ENCODE data around the gene HLTF.

Gene HLTF

GRCh38 chr3:149020839-149021252, 65.5 kb downstream of the HLTF start:
- peaks cover 34% of the 10 kb centered on the region for H3K4me1 ChIP-seq (ENCODE audit: low read depth, poor library complexity, severe bottlenecking)
- H3K27me3 ChIP-seq (ENCODE audit: insufficient read depth, low read depth) = no peaks in the 10 kb centered on the region
- no peak overlapping the region for H3K4me2 ChIP-seq
- no peak overlapping the region for H2AFZ ChIP-seq (ENCODE audit: low read depth)
- 0 out of 2 replicates have a peak, but pooled peaks cover 3% of the 10 kb centered on the region for H4K20me1 ChIP-seq (ENCODE audit: insufficient read depth)
- TF ChIP-seq, protein P1, sequence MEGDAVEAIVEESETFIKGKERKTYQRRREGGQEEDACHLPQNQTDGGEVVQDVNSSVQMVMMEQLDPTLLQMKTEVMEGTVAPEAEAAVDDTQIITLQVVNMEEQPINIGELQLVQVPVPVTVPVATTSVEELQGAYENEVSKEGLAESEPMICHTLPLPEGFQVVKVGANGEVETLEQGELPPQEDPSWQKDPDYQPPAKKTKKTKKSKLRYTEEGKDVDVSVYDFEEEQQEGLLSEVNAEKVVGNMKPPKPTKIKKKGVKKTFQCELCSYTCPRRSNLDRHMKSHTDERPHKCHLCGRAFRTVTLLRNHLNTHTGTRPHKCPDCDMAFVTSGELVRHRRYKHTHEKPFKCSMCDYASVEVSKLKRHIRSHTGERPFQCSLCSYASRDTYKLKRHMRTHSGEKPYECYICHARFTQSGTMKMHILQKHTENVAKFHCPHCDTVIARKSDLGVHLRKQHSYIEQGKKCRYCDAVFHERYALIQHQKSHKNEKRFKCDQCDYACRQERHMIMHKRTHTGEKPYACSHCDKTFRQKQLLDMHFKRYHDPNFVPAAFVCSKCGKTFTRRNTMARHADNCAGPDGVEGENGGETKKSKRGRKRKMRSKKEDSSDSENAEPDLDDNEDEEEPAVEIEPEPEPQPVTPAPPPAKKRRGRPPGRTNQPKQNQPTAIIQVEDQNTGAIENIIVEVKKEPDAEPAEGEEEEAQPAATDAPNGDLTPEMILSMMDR (conservative IDR thresholded peaks at IDR 0.05; ENCODE audit: low read depth, low read length) = no peak
- peaks cover 38% of the 10 kb centered on the region; the same call in 1 of the 2 replicates for H3K36me3 ChIP-seq (ENCODE audit: insufficient read depth)
- H3K9ac ChIP-seq = no peak overlapping the region
- H3K4me3 ChIP-seq (IDR thresholded peaks at IDR 0.05; ENCODE audit: insufficient read depth, low read depth, low read length) = no peak overlapping the region
- no peak overlapping the region; the same call in 1 of the 2 replicates for H3K27ac ChIP-seq
- H3K79me2 ChIP-seq (ENCODE audit: insufficient read depth, low read depth) = peaks cover 25% of the 10 kb centered on the region; the same call in 1 of the 2 replicates

- H3K27ac ChIP-seq = no peak overlapping the region; the same call in 1 of the 2 replicates
- 0 out of 2 replicates have a peak, but pooled peaks cover 3% of the 10 kb centered on the region for H4K20me1 ChIP-seq (ENCODE audit: insufficient read depth)
- no peak overlapping the region for H3K4me3 ChIP-seq (IDR thresholded peaks at IDR 0.05; ENCODE audit: insufficient read depth, low read depth, low read length)
- H3K79me2 ChIP-seq (ENCODE audit: insufficient read depth, low read depth) = peaks cover 30% of the 10 kb centered on the region; the same call in 1 of the 2 replicates
- TF ChIP-seq, protein P1 (conservative IDR thresholded peaks at IDR 0.05; ENCODE audit: low read depth, low read length) = no peak
- H3K4me1 ChIP-seq (ENCODE audit: low read depth, poor library complexity, severe bottlenecking) = peaks cover 34% of the 10 kb centered on the region
- H3K27me3 ChIP-seq (ENCODE audit: insufficient read depth, low read depth) = no peaks in the 10 kb centered on the region
- H3K36me3 ChIP-seq (ENCODE audit: insufficient read depth) = peaks cover 37% of the 10 kb centered on the region; the same call in 1 of the 2 replicates
- H3K4me2 ChIP-seq = no peak overlapping the region
- H3K9ac ChIP-seq = no peak overlapping the region
- no peak overlapping the region for H2AFZ ChIP-seq (ENCODE audit: low read depth)
Observed at GRCh38 chr3:149020196-149020838, 66.0 kb downstream of the HLTF start.

- Histone ChIP-seq H3K9ac (no peak overlapping the region), H3K79me2 (ENCODE audit: insufficient read depth, low read depth) (peaks cover 32% of the 10 kb centered on the region; the same call in 1 of the 2 replicates), H3K27me3 (ENCODE audit: insufficient read depth, low read depth) (no peaks in the 10 kb centered on the region), H3K4me1 (ENCODE audit: low read depth, poor library complexity, severe bottlenecking) (peaks cover 34% of the 10 kb centered on the region), H2AFZ (ENCODE audit: low read depth) (no peak overlapping the region), H3K36me3 (ENCODE audit: insufficient read depth) (peaks cover 30% of the 10 kb centered on the region), H3K27ac (peak overlapping the region; percentile 8; the same call in 1 of the 2 replicates), H3K4me3 (IDR thresholded peaks at IDR 0.05; ENCODE audit: insufficient read depth, low read depth, low read length) (no peak overlapping the region), H3K4me2 (no peak overlapping the region), H4K20me1 (ENCODE audit: insufficient read depth) (0 out of 2 replicates have a peak, but pooled peaks cover 3% of the 10 kb centered on the region)
- TF ChIP-seq, protein P1 (conservative IDR thresholded peaks at IDR 0.05; ENCODE audit: low read depth, low read length) = no peak
Observed at GRCh38 chr3:149019580-149019979, 66.8 kb downstream of the HLTF start.

DNA sequence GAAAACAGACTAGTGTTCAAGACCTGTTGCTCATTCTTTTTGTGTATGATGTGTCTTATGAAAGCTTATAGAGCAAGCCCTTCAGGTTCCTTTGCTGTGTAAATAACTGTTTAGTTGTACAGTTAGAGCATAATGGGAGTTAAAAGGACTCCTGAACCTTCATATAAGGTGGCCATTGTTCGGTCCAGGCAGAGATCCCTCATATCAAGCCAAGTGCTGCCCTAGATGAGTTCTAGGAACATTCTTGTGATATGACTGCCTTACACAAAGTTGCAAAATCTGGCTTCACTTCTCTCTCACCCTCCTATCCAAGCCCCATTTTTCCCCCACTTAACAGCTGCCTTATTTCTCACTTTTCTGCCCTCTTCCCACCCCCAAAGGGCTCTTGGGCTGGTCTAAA, 68.1 kb downstream of the HLTF start:
- Histone ChIP-seq H3K79me2 (ENCODE audit: insufficient read depth, low read depth) (peaks cover 40% of the 10 kb centered on the region), H4K20me1 (ENCODE audit: insufficient read depth) (0 out of 2 replicates have a peak, but pooled peaks cover 3% of the 10 kb centered on the region), H2AFZ (ENCODE audit: low read depth) (no peak overlapping the region), H3K36me3 (ENCODE audit: insufficient read depth) (peaks cover 27% of the 10 kb centered on the region), H3K9ac (no peak overlapping the region), H3K4me2 (no peak overlapping the region), H3K27me3 (ENCODE audit: insufficient read depth, low read depth) (no peaks in the 10 kb centered on the region), H3K4me3 (IDR thresholded peaks at IDR 0.05; ENCODE audit: insufficient read depth, low read depth, low read length) (no peak overlapping the region), H3K4me1 (ENCODE audit: low read depth, poor library complexity, severe bottlenecking) (peaks cover 36% of the 10 kb centered on the region), H3K27ac (no peak overlapping the region; the same call in 1 of the 2 replicates)
- TF ChIP-seq, protein P1 (conservative IDR thresholded peaks at IDR 0.05; ENCODE audit: low read depth, low read length) = no peak
